ENCODE results near the gene MYH9. TPM values are rescaled to one million over a fixed set of nuclear protein-coding genes. Genes with fewer than 3 reads are reported as not detected.

Gene MYH9
- total RNA-seq, result 49.5 TPM

GRCh38 chr22:36387959-36388726, at the start of gene MYH9:
Gene MYH9, minus strand, starts transcription at chr22:36387967. Its CDS starts 38,731 bp downstream, at chr22:36349236.

GRCh38 chr22:36252754-36253522, 134.8 kb downstream of the MYH9 start, which contains the start of gene APOL1:
Gene APOL1, plus strand, starts transcription at chr22:36253133. Its CDS starts 1,823 bp downstream, at chr22:36254956.

GRCh38 chr22:36239401-36240171, 148.2 kb downstream of the MYH9 start, which contains the start of gene APOL2:
Gene APOL2, minus strand, starts transcription at chr22:36239527. Its CDS starts 6,365 bp downstream, at chr22:36233162.

Small RNA genes lying within 50 kb of the gene (small RNA-seq; reads per million reads assigned to genes)
- gene MIR6819 (ENCODE audit: low replicate concordance), result not detected

Other genes with a start within 250 kb of the MYH9 start
- 0.94 TPM for gene APOL3, start 227.2 kb downstream of the MYH9 start, total RNA-seq
- 18.8 TPM for gene APOL4, start 186.2 kb downstream of the MYH9 start, total RNA-seq
- gene APOL2, start 148.4 kb downstream of the MYH9 start, total RNA-seq, result 5.0 TPM
- gene APOL1, start 134.8 kb downstream of the MYH9 start, total RNA-seq, result 0.63 TPM
- 13.1 TPM for gene TXN2, start 93.7 kb upstream of the MYH9 start, total RNA-seq
- gene FOXRED2, start 119.1 kb upstream of the MYH9 start, total RNA-seq, result 12.2 TPM
- gene EIF3D, start 141.2 kb upstream of the MYH9 start, total RNA-seq, result 179 TPM